Measurements from ENCODE around the gene CHCHD3. TPM values are rescaled to one million over a fixed set of nuclear protein-coding genes. Genes with fewer than 3 reads are reported as not detected.
"Not testable (repeated sequence)": the region's sequence is repeated elsewhere in the genome, so short reads cannot be mapped to it uniquely, and the experiment has no call there.

Gene CHCHD3
- total and polyA plus RNA-seq, 4 donors: 25.5 to 37.8 (median 31.8) TPM

- not testable (repeated sequence) for H3K4me1 ChIP-seq (ENCODE audit: control insufficient read depth in 4 of 4, insufficient read depth in 4 of 4, low read length in 3 of 4); H3K9me3 ChIP-seq (ENCODE audit: control insufficient read depth in 4 of 4, low read length in 3 of 4); H3K9ac ChIP-seq (ENCODE audit: low read depth in 1 of 2, low read length in 2 of 2); DNase-seq (ENCODE audit: low spot score); H3K36me3 ChIP-seq (ENCODE audit: control insufficient read depth in 4 of 4, insufficient read depth in 3 of 4, low read depth in 1 of 4, low read length in 3 of 4); H3K27me3 ChIP-seq (ENCODE audit: control insufficient read depth in 4 of 4, insufficient read depth in 4 of 4, low read length in 3 of 4); H3K27ac ChIP-seq (ENCODE audit: low read depth in 1 of 2, low read length in 2 of 2); H3K4me3 ChIP-seq (ENCODE audit: low read depth in 1 of 3, low read length in 3 of 3)
- WGBS: 98% methylated on average over 4 of the region's 4 CpGs
Measured at GRCh38 chr7:132892744-132893143, 189.1 kb downstream of the CHCHD3 start.

GRCh38 chr7:132891554-132891953, 190.3 kb downstream of the CHCHD3 start:
- no peak for TF ChIP-seq MAX (IDR thresholded peaks at IDR 0.05)
- no peak for TF ChIP-seq FOXA2 (IDR thresholded peaks at IDR 0.05)
- TF ChIP-seq ATF3 (IDR thresholded peaks at IDR 0.05): no peak
- TF ChIP-seq TAF1 (conservative IDR thresholded peaks at IDR 0.05): no peak
- no peak for TF ChIP-seq JUND (IDR thresholded peaks at IDR 0.05)
- no peak for TF ChIP-seq REST (IDR thresholded peaks at IDR 0.05)
- TF ChIP-seq SP1 (IDR thresholded peaks at IDR 0.05): no peak
- no peak for TF ChIP-seq RXRA (IDR thresholded peaks at IDR 0.05)
- H3K27me3 ChIP-seq (ENCODE audit: control insufficient read depth in 4 of 4, insufficient read depth in 4 of 4, low read length in 3 of 4): no peaks in the 10 kb centered on the region
- H3K4me1 ChIP-seq (ENCODE audit: control insufficient read depth in 4 of 4, insufficient read depth in 4 of 4, low read length in 3 of 4): no peaks in the 10 kb centered on the region
- DNase-seq (ENCODE audit: low spot score): no peak
- H3K36me3 ChIP-seq (ENCODE audit: control insufficient read depth in 4 of 4, insufficient read depth in 3 of 4, low read depth in 1 of 4, low read length in 3 of 4): no peaks in the 10 kb centered on the region
- no peak overlapping the region for H3K27ac ChIP-seq (ENCODE audit: low read depth in 1 of 2, low read length in 2 of 2)
- H3K9me3 ChIP-seq (ENCODE audit: control insufficient read depth in 4 of 4, low read length in 3 of 4): no peaks in the 10 kb centered on the region
- WGBS: 96% methylated on average over 3 of the region's 3 CpGs
- no peak overlapping the region for H3K9ac ChIP-seq (ENCODE audit: low read depth in 1 of 2, low read length in 2 of 2)
- no peak overlapping the region for H3K4me3 ChIP-seq (ENCODE audit: low read depth in 1 of 3, low read length in 3 of 3)

GRCh38 chr7:132882714-132883428, 199.0 kb downstream of the CHCHD3 start:
- H3K36me3 ChIP-seq (ENCODE audit: control insufficient read depth in 4 of 4, insufficient read depth in 3 of 4, low read depth in 1 of 4, low read length in 3 of 4): peaks cover 0 to 6% (median 2%) of the 10 kb centered on the region in 4 donors
- no peak overlapping the region for H3K27ac ChIP-seq (ENCODE audit: low read depth in 1 of 2, low read length in 2 of 2)
- H3K27me3 ChIP-seq (ENCODE audit: control insufficient read depth in 4 of 4, insufficient read depth in 4 of 4, low read length in 3 of 4): no peaks in the 10 kb centered on the region
- H3K4me3 ChIP-seq (ENCODE audit: low read depth in 1 of 3, low read length in 3 of 3): no peak overlapping the region
- WGBS: 80% methylated on average over 2 of the region's 2 CpGs
- no peaks in the 10 kb centered on the region for H3K4me1 ChIP-seq (ENCODE audit: control insufficient read depth in 4 of 4, insufficient read depth in 4 of 4, low read length in 3 of 4)
- no peaks in the 10 kb centered on the region for H3K9me3 ChIP-seq (ENCODE audit: control insufficient read depth in 4 of 4, low read length in 3 of 4)
- DNase-seq (ENCODE audit: low spot score): no peak
- no peak overlapping the region for H3K9ac ChIP-seq (ENCODE audit: low read depth in 1 of 2, low read length in 2 of 2)
- no peak for TF ChIP-seq YY1 (IDR thresholded peaks at IDR 0.05)
- no peak for TF ChIP-seq CTCF (IDR thresholded peaks at IDR 0.05; ENCODE audit: low read depth, low read length, missing input control)
- no peak for TF ChIP-seq TAF1 (conservative IDR thresholded peaks at IDR 0.05)
- no peak for TF ChIP-seq ZBTB33 (IDR thresholded peaks at IDR 0.05)
- TF ChIP-seq HNF4A (conservative IDR thresholded peaks at IDR 0.05): no peak
- TF ChIP-seq SP1 (IDR thresholded peaks at IDR 0.05): no peak
- no peak for TF ChIP-seq REST (IDR thresholded peaks at IDR 0.05)
- TF ChIP-seq NR2F2 (IDR thresholded peaks at IDR 0.05): no peak
- no peak for TF ChIP-seq GABPA (IDR thresholded peaks at IDR 0.05 in 1 of 2, conservative IDR thresholded peaks at IDR 0.05 in 1 of 2)
- TF ChIP-seq RAD21 (IDR thresholded peaks at IDR 0.05): no peak
- TF ChIP-seq FOXA1 (IDR thresholded peaks at IDR 0.05): no peak
- no peak for TF ChIP-seq JUND (IDR thresholded peaks at IDR 0.05)

Data from liver (tissue), 9 donors.